HG02885 (cell line): Measurements from ENCODE around the gene SUN2.

Source experiments
- ATAC-seq: cut with Tn5 transposase; IDR thresholded peaks from one replicate; pipeline ENCODE4 v1.9.1; 2021; ENCODE audit warnings: mild to moderate bottlenecking; ENCODE audit not compliant: unreplicated experiment, poor library complexity

SUN2 gene

DNA sequence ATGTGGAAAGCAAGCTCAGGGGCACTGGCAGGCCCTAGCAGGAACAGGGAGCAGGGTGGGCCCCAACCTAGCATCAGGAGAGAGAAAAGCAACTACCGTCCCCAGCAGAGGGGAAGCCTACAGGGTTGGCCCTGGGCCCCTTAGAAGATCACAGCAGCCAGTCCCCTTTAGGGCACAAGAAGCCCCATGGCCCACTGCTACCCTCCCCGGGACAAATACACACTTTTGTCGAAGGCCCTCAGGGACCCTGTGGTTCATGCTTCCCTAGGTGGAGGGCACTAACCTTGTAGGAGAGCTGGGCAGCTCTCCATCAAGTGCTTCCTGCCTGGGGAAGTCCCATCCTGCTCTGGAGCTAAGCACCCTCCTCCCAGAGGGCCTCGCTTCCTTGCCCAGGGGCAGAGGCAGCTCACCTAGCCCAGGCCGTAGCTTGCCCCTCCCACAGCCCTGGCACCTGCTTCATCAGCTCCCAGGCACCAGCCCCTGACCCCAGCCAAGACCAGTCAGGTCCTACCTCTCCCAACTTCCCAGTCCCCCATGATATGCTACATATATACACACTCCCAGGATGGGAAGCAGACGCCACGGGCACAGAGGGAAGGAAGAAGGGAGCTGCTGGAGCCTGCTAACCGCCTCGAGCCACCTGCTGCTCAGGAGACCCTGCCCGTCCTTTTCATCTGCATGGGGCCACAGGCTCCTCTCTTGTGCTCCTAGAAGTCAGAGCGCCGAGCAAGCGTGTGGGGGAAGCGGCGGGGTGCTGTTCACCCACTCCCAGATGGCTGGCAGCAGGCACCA lies 20.1 kb downstream of the SUN2 start:
- ATAC-seq: no peak

DNA sequence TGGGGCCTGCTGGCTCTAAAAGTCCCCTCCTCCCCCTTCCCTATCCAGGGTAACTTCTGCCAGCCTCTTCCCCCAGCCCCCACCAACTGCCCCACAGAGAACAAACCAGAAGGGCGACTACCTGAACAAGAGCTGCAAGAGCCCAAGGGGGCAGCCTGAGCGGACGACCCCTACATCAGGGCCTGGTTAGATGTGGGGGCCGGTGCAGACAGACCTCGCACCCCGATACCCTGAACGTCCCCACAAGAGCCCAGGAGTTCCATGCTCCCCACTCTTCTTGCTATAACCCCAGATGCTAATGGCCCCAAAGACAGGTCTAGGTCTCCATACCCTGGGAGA lies 20.7 kb downstream of the SUN2 start:
- ATAC-seq: no peak

DNA sequence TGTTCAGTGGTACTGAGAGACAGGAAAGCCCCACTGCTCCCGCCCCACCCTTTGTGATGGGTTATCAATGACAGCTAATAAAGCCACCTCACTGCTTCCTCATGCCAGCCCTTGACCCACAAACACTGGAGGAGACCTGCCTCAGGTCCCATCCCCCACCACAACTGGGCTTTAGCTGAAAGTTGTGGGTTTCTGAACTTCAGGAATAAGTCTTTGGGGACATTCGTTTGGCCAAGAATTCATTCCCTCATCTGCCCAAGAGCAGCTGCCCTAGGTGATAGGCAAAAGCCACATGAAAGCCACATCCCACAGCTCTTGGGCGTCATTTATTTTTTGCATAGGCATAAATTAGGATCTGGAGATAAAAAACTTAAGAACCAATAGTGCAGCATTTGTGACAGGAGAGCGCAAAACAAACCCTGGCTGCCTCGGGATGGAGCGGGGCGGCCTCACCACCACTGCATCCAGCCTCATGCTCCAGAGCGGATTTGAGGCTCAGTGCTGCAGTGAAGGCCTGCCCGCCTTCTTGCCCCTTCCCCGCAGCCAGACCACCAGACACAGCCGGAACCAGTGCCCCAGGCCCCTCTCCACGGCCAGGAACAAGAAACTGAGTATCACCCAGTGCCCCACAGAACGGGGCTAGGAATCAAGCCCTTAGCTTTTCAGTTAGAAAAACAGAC lies 21.2 kb downstream of the SUN2 start:
- ATAC-seq: no peak

DNA sequence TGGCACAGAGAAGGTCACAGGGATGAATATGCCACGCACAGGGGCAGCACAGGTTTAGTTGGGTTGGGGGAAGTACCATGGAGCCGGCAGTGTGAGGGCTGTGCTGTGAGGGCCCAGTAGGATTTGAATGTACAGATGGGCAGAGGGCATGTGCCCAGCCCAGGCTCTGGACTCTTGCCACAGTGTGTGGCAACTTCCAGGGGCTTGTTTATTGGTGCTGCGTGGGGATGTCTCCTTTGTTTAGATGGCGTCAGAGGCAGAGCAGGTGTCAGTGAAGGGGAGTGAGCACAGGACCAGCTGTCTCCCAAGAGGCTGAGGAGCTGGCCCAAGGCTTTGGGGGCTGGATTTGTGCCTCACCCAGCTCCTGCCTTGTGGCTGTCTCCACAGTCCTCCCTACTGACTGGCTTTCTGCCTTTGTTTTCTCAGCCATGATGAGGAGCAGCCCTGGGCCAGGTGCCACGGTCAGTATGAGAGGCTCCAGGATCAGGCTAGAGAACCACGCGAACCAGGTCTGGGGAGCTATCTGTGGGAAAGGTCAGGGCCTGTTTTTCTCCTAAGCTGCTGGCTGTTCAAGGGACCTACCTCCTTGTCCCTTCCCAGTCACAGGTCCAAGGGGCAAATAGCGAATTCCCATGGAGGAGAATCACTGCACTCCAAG lies 21.9 kb downstream of the SUN2 start:
- ATAC-seq: no peak

DNA sequence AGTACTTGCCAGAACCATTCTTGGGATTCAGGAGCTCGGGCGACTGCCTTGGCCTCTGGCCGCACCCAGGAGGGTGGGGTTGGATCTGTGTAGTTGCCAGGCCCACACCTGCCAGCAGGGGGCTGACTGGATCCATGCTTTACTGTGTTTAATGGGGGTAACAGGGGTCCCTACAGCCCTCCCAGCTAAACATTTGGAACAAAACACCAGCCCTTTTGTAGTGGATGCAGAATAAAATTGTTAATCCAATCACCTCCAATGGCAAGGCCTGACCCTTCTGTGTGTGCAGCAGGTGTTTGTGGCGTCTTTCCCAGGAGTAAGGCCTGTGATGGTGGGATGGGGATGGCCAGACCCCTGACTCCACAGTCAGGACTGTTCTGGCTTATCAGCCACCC lies 22.5 kb downstream of the SUN2 start:
- ATAC-seq: no peak

DNA sequence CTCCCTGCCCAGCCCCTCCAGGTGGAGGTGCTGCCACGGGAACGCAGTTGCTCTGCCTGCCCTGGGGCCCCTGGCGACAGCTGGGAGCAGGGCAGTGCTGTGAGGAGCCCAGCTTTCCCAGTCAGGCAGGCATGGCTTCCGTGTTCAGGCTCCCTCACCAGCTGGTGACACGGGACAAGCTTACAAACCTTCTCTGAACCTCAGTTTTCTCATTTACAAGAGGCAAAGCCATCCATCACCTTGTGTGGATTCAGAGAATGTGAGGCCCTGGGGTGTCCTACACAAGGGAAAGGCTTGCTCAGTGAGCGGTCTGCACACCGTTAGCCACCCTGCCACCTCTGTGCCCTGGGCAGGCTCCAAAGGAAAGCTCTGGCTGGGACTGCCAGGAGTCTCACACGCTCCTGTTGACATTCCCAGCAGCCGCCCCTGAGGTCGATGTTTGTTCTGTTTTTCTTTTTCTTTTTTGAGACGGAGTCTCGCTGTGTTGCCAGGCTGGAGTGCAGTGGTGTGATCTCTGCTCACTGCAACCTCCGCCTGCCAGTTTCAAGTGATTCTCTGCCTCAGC lies 23.5 kb downstream of the SUN2 start:
- ATAC-seq: no peak

DNA sequence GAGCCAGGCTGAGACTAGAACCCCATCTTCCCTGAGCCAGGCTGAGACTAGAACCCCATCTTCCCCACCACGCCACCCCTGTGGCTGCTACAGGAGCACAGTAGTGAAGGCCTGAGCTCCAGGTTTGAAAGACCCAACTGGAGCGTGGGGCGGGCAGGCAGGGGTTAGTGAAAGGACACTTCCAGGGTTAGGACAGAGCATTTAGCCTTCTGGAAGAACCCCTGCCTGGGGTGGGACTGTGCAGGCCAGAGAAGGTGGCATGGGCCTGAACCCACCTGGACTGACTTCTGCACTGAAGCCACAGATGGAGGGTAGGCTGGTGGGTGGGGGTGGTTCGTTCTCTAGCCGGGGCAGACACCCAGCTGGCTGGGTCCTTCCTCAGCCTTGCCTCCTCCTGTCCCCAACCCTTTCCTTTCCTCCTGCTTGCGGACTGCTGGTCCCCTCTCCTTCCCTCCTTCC lies 24.1 kb downstream of the SUN2 start:
- no peak for ATAC-seq

DNA sequence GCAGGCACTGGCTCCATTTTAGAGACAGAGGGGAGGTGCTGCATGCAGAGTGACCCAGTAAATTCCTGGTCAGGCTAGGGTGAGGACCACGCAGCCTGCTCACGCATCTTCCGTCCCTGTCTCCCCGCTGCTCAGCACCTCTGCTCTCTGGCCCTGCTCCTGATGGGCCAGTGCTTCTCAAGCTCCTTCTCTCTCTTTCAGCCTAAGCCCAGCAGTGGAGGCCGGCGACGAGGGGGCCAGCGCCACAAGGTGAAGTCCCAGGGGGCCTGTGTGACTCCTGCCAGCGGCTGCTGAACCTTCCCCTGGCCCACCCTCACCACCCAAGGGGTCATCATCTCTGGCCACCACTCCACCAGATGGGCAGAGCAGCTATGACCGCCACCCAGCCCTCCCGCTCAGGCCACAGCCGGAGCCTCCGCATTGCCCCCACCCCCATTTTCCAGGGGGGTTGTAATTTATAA lies 25.4 kb downstream of the SUN2 start:
- no peak for ATAC-seq

DNA sequence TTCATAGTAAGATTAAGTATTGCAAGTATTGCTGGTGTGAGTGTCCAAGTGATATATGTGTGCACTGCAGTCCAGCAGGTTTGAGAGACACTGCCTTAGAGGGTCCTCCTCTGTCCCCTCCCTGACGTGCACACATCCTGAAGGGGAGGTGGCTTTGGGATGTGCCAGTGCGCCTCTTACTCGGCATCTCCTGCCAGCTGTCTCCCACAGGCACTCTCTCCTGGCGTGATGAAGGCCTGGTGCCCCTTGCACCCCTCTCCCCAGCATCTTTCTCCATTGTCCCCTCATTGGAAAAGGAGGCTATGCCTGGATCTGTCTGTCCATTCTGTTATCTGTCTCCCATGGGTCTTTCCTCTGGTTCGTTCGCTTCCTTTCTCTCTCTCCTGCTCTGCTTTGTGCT lies 25.9 kb downstream of the SUN2 start:
- ATAC-seq: no peak

DNA sequence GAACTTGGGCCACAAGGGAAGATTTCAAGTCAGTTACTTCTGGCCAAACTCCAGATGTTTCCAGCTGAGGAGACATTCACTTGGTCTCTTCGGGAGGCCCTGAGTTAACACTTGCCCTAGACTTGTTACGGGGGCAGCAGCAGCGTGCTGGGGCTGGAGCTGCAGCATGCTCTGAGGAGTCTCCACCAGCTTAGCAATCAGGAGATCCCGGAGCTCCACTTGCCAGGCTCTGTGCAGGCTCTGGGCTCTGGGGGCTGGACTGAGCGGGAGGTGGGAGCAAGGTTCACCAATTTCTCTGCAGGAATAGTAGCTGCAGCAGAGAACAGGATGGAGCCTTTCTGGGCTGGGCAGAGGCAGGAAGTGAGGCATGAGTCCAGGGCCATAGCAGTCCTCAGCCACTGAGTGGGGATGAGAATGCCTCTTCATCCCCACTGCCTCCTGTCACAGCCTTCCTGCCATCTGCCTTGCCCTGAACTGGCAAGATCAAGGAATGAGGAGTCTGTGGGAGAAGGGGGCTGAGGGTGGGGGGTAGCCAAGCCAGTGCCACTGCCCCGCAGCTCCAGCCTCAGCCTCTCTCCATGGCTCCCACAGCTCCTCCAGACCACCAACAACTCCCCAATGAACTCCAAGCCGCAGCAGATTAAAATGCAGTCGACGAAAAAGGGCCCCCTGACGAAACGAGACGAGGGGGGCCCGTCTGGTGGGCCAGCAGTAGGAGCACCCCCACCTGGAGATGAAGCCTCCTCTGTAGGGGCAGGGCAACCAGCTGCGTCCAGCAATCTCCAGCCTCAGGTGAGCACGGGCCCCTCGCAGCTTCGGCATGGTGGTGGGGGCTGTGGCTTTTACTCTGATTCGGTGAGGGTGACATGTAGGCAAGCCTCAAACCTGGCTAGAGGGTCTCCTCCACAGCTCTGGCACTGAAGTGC lies 26.7 kb downstream of the SUN2 start:
- no peak for ATAC-seq

DNA sequence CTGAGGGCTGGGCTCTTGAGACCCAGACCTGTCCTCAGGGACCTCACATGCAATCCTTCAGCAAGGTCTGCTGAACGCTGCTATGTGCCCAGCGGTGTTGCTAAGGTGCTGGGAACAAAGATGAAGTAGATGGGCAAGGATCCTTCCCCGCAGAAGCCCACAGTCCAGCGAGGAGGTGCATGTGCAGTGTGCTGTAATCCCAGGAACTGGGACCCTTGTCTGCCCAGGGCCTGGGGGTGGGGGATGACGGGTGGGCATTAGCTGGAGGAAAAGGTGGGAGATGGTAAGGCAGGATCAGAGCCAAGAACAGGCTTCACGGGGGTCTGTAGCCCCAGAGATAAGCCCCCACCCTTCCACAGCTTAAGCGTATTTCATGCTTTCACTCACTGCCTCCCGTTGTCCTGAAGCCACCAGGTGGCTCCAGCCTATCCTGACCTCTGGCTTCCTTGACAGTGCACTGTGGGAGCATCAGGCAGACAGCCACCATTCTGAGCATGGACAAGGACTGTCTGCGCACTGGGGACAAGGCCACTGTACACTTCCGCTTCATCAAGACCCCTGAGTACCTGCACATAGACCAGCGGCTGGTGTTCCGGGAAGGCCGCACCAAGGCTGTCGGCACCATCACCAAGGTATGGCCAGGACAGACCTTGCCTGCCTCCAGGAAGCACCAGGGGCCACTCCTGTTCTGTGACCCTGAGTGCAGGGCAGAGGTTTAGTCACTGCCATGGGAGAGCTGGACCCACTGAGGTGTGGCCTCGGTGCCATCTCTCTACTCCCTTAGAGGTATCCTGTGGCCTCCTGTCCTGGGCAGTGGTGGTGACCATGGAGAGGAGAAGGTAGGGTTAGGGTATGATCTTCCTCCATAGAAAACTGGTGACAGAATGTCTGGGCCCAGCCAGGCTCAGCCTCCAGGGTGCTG lies 28.0 kb downstream of the SUN2 start:
- no peak for ATAC-seq

DNA sequence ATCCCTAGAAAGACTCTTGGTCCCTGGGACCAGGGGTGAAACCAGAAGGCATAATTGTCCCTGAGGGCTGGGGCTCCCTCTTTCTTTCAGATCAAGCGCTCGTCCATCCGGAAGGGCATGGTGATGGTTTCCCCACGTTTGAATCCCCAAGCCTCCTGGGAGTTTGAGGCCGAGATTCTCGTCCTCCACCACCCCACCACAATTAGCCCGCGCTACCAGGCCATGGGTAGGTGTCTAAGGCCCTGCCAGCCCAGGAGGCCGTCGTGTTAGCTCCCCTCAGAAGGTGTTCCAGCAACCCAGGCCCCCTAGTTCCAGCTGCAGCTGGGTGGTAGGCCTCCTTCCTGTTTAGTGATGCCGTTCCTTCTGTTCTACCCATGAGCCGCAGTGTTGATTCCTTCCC lies 28.7 kb downstream of the SUN2 start:
- ATAC-seq: no peak

DNA sequence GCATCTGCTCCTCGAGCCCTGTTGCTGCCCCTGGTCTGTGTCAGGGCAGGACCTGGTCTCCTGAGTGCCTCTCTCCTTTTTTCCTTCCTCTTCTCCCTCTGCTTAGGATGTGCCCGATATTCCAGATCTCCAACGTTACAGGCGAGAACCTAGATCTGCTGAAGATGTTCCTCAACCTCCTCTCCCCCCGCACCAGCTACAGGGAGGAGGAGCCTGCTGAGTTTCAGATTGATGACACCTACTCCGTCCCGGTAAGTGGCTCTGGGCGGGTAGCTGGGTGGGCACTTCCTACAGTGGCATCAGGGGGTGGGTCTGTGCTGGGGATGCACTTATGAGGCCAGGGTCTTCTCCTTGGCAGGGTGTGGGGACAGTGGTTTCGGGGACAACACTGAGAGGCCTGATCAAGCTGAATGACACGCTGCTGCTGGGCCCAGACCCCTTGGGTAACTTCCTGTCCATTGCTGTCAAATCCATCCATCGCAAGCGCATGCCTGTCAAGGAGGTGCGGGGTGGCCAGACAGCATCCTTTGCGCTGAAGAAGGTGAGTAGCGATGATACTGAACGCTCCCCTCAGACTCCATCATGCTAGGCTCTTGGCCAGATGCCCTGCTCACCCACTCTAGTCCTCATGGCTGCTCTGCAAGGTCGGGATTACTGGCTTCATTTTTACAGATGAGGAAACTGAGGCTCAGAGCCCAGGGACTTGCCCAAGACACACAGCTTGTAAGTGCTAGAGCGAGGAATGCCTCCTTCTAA lies 29.7 kb downstream of the SUN2 start:
- no peak for ATAC-seq

DNA sequence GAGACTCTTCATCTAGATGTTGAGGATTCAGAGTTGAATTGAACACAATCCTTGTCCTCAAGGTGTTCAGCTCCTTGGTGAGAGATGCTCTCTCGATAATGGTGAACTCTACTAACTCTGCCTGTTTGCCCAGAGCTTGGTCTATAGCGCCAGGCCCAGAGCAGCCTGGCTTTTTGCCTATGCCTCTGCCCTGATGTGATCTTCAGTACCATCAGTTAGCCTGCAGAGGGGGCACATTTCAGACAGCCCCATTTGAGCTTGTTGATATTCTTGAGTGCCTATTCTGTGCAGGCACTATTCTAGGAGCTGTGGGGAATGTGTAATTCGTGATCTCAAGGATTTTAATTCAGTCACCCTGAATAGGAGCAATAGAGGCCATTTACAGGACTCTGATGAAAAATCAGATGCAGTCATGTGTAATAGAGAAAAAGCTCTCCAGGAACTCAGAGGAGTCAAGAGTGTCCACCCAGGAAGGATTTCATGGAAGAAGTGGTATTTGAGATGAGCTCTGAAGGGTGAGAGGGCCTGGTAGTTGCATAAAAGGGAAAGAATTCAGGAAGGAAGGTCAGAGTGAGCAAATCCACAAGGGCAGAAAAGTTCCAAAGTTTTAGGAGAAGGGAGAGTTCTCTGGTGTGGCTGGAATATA lies 30.7 kb downstream of the SUN2 start:
- no peak for ATAC-seq

DNA sequence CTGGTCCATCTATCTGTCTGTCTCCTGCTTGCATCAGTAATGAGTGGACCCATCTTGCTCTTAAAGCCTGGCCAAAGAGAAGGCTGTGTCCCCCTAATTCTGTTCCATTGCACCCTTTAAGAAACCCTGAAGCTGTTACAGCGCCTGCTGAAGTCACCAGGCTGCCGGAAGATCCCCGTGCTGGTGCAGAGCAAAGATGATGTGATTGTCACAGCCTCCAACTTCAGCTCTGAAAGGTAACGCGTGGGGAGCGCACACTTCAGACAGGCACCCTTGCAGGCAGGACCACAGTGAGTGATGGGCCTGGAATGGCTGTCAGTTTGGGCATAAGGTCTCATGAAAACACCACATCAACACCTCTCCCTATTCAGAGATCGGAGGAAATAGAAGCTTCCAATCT lies 31.6 kb downstream of the SUN2 start:
- ATAC-seq: no peak

DNA sequence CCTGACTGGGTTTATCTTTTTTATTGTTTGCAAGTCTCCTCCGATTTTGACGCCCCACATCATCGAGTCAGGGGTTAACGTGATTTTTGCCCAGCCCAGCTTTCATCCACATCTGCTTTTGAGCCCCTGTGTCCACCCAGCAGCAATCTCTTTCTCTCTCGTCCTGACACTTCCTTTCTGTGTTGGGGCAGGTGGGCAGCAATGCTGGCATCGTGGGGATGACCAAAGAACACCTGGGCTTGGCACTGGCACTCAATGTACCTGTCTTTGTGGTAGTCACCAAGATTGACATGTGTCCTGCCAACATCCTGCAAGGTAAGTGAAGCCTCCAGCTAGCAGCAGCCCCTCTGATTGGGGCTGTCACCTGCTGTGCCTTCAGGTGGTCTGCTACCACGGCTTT lies 34.2 kb downstream of the SUN2 start:
- no peak for ATAC-seq

DNA sequence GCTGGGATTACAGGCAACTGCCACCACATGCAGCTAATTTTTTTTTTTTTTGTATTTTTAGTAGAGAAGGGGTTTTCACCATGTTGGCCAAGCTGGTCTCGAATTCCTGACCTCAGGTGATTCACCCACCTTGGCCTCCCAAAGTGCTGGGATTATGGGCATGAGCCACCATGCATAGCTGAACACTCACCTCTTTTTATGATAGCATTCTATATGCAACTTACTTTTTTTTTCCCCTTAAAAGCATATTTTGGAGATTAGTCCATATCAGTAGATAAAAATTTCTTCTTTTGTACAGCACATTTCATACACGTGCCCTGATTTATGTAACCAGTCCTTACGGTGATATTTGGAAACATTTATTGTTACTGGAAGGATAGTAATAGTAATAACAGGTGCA lies 35.4 kb downstream of the SUN2 start:
- no peak for ATAC-seq

DNA sequence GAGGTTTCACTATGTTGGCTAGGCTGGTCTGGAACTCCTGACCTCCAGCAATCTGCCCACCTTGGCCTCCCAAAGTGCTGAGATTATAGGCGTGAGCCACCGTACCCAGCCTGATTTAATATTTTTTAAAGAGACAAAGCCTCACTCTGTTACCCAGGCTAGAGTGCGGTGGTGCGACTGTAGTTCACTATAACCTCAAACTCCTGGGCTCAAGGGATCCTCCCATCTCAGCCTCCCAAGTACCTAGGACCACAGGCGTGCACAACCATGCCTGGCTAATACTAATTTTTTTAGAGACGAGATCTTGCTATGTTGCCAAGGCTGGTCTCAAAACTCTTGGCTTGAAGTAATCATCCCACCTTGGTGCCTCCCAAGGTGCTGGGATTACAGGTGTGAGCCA lies 36.6 kb downstream of the SUN2 start:
- ATAC-seq: no peak
